Subcutaneous abdominal adipose tissue (tissue), 5 donors: ENCODE data around the gene RNF126.
"Not testable (repeated sequence)": the region's sequence is repeated elsewhere in the genome, so short reads cannot be mapped to it uniquely, and the experiment has no call there.

Experiments used
- H3K27ac ChIP-seq: one replicate; pipeline ENCODE4 v1.7.0; 2013; ENCODE audit warnings: low read depth, mild to moderate bottlenecking, inconsistent platforms, low read length, moderate library complexity
- H3K27me3 ChIP-seq, 5 donors: one replicate each; pipeline ENCODE4 v1.7.0; 2013; ENCODE audit warnings: low read length in 5 of 5, inconsistent platforms in 1 of 5; ENCODE audit not compliant: control insufficient read depth in 5 of 5, insufficient read depth in 4 of 5
- H3K36me3 ChIP-seq, 5 donors: one replicate each; pipeline ENCODE4 v1.7.0; 2013; ENCODE audit warnings: low read length in 5 of 5; ENCODE audit not compliant: control insufficient read depth in 5 of 5, insufficient read depth in 5 of 5
- H3K4me1 ChIP-seq, 5 donors: one replicate each; pipeline ENCODE4 v1.7.0; 2013; ENCODE audit warnings: low read length in 5 of 5, mild to moderate bottlenecking in 3 of 5, moderate library complexity in 1 of 5; ENCODE audit not compliant: control insufficient read depth in 5 of 5, insufficient read depth in 5 of 5
- H3K4me3 ChIP-seq, 5 donors: one replicate each; pipeline ENCODE4 v1.7.0; 2013; ENCODE audit warnings: low read length in 5 of 5, low read depth in 1 of 5
- H3K9ac ChIP-seq, 5 donors: one replicate each; pipeline ENCODE4 v1.7.0; 2013; ENCODE audit warnings: low read length in 5 of 5, mild to moderate bottlenecking in 4 of 5, moderate library complexity in 3 of 5
- H3K9me3 ChIP-seq, 5 donors: one replicate each; pipeline ENCODE4 v1.7.0; 2013; ENCODE audit warnings: low read length in 5 of 5; ENCODE audit not compliant: control insufficient read depth in 5 of 5
- donor health status: healthy.
- donor health status: healthy.
- donor health status: healthy.
- donor health status: healthy.
- donor health status: healthy.

Gene RNF126

DNA sequence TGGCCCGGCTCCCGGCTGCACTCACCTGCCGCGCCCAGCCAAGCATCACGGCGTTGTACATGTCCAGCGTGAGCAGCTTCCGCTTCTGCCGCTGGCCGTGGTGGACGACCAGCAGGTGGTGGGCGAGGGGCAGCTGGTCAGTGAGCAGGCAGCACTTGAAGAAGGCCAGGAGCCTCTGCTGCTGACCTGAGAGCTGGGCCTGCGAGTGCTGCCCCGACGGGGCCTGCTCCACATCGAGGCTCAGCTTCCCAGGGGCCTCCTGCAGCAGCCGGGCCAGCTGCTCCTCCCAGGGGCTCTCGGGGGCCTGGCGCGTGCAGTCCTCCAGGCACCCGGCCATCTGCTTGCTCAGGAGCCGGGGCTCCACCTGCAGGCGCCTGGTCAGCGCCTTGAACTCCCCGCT lies 33.5 kb downstream of the RNF126 start:
- H3K27ac ChIP-seq, H3K4me3 ChIP-seq, H3K27me3 ChIP-seq, H3K9ac ChIP-seq, H3K9me3 ChIP-seq: not testable (repeated sequence)
- peaks cover 0 to 43% (median 21%) of the 10 kb centered on the region in 5 donors for H3K36me3 ChIP-seq
- peaks cover 0 to 24% (median 21%) of the 10 kb centered on the region in 5 donors for H3K4me1 ChIP-seq

DNA sequence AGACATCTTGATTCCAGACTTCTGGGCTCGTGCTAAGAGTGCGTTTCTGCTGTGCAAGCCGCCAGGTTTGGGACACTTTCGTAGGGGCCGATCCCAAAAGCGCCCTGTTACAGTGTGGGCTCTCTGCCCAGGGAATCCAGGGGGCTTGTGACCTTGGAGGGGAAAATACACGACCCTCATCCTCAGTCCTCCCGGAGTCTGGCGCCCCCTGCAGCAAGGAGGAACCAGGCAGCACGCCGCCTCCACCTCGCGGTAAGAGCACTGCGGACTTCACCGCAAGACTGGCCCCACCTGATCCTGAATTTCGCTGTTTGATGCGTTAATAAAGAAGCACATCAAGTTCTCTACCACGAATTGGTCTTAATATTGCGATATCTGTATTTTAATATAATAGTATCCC lies 34.8 kb downstream of the RNF126 start:
- Histone ChIP-seq H3K27me3 (no peaks in the 10 kb centered on the region), H3K4me1 (peaks cover 0 to 14% (median 13%) of the 10 kb centered on the region in 5 donors), H3K4me3 (no peak overlapping the region), H3K9me3 (no peaks in the 10 kb centered on the region), H3K36me3 (peaks cover 0 to 56% (median 34%) of the 10 kb centered on the region in 5 donors), H3K27ac (no peak overlapping the region), H3K9ac (no peak overlapping the region)

DNA sequence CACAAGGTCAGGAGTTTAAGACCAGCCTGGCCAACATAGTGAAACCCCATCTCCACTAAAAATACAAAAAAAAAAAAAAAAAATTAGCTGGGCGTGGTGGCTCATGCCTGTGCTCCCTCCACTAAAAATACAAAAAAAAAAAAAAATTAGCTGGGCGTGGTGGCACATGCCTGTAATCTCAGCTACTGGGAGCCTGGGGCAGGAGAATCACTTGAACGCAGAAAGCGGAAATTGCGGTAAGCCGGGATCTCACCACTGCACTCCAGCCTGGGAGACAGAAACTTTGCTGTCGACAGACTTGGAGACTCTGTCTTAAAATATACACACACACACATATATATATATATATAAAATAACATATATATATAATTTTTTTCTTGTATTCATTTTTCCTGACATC lies 36.4 kb downstream of the RNF126 start:
- H3K9ac ChIP-seq, H3K27me3 ChIP-seq, H3K4me1 ChIP-seq, H3K4me3 ChIP-seq, H3K9me3 ChIP-seq, H3K27ac ChIP-seq: not testable (repeated sequence)
- peaks cover 0 to 72% (median 47%) of the 10 kb centered on the region in 5 donors for H3K36me3 ChIP-seq

DNA sequence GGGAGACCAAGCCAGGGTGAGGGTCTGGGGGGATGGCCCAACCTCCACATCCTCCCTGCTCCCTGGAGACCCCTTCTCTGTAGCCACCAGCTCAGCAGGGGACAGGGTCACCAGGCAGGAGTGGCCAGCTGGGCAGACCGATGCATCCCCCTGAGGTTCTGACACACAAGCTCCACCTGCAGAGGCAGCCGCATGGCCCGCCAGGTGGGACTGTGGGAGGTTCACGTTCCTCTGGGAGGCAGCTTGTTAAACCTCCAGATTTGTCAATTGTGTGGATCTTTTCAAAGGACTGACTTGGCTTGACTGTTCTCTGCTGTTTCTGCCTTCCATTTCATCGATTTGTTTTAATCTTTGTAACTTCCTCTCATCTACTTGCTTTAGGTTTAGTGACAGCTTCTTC lies 37.8 kb downstream of the RNF126 start:
- Histone ChIP-seq H3K36me3 (peaks cover 0 to 78% (median 54%) of the 10 kb centered on the region in 5 donors), H3K9ac (no peak overlapping the region), H3K27ac (no peak overlapping the region), H3K4me1 (no peaks in the 10 kb centered on the region), H3K4me3 (no peak overlapping the region), H3K9me3 (no peaks in the 10 kb centered on the region), H3K27me3 (no peaks in the 10 kb centered on the region)

DNA sequence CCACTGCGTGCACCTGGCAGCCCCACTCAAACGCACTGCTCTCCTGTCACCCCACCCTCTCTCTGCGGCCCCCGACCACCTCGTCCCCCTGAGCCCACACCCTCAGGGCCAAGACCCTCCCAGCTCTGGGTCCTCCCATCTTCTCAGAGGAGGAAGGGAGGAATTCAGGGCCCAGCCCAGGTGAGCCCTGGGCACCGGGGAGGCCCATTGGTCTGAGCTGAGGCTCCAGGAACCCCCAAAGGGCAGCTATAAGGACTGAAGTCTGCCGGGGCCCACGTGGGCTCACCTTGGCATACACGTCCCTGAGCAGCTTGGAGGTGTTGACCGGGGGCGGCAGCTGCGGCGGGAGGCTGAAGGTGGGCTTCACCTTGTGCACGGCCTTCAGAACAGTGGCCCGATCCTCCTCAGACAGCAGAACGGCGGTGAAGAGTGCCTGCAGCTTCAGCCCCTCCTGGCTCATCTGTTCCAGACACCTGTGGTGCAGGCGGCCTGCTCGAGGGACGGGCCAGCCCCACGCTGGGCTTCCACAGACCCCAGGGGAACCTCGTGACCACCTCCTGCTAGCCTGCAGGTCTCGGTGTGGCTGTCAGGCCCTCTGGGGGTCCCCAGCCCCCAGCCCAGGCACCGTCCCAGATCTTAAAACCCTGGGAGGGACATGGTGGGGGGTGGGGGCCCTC lies 38.4 kb downstream of the RNF126 start:
- no peak overlapping the region for H3K27ac ChIP-seq
- H3K9me3 ChIP-seq = no peaks in the 10 kb centered on the region

DNA sequence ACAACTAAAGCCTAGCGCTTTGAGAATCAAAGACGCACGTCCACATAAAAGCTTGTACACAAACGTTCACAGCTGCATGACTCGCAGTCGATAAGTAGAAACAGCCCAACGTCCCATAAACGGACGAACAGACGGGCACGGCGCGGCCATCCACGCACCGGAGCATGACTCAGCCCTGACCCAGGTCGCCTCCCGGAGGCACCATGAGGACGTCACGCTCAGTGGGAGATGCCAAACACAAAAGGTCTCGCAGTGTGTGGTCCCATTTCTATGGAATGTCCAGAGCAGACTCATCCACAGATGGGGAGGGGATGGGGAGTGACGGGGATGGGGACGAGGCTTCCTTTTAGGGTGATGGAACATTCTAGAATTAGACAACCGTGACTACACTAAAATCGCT lies 39.0 kb downstream of the RNF126 start:
- Histone ChIP-seq H3K27ac (no peak overlapping the region), H3K36me3 (peaks cover 0 to 79% (median 61%) of the 10 kb centered on the region in 5 donors), H3K27me3 (no peaks in the 10 kb centered on the region), H3K9me3 (no peaks in the 10 kb centered on the region), H3K4me1 (no peaks in the 10 kb centered on the region), H3K9ac (no peak overlapping the region), H3K4me3 (no peak overlapping the region)

More for the DNA sequence above, 38.4 kb downstream of the RNF126 start:
- Histone ChIP-seq H3K27me3 (no peaks in the 10 kb centered on the region), H3K4me1 (no peaks in the 10 kb centered on the region), H3K4me3 (no peak overlapping the region), H3K36me3 (peaks cover 0 to 79% (median 61%) of the 10 kb centered on the region in 5 donors), H3K9ac (no peak overlapping the region)

DNA sequence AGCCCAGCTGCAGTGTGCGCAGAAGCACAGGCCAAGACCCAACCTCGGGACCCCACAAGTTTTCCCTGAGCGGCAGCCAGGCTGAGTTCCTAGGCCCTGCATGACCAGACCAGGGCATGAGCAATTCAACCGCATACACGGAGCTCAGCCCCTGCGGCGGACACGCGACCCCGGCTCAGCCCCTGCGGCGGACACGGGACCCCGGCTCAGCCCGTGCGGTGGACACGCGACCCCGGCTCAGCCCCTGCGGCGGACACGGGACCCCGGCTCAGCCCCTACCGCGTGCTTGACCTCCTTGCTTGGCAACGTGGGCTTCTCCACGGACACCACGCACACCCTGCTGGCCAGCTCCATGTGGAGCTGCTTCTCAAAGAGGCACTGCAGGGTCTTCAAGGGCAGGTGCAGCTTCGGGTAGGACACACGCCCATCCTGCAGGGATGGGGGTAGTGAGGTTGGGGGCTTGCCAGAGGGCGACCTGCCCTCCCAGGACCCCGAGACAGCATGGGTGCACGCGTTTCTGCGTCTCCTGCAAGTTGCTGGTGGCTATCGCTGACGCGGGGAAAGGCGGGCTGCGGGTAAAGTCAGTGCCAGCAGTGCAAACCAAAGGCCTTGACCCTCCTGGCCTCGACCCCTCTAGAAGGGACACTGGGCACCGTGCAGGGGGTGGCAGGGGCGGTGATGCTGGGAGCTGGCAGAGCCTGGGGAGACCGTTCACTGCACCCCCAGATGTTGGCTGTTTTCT lies 39.7 kb downstream of the RNF126 start:
- peaks cover 0 to 3% (median 0%) of the 10 kb centered on the region in 5 donors for H3K27me3 ChIP-seq
- H3K9ac ChIP-seq = no peak overlapping the region
- H3K9me3 ChIP-seq = no peaks in the 10 kb centered on the region
- H3K36me3 ChIP-seq = peaks cover 0 to 79% (median 65%) of the 10 kb centered on the region in 5 donors
- no peak overlapping the region for H3K4me3 ChIP-seq
- no peaks in the 10 kb centered on the region for H3K4me1 ChIP-seq
- no peak overlapping the region for H3K27ac ChIP-seq

DNA sequence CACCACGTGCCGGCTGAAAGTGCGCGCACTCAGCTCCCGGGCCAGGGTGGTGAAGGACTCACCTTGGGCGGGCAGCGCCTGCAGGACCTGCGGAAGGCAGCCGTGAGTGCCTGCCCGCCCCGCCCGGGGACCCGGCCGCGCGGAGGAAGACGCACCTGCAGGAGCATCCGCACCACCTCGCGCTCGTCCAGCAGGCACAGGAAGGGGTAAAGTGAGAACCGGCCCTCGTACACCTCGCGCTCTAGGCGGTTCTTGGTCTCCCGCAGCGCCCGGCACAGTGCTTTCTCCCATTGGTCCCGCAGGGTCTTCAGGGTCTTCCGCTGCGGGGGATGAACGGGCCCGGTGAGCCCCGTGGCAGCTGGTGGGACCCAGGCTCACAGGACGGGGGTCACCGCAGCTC lies 40.3 kb downstream of the RNF126 start:
- Histone ChIP-seq H3K4me3 (no peak overlapping the region), H3K36me3 (peaks cover 0 to 78% (median 70%) of the 10 kb centered on the region in 5 donors)

DNA sequence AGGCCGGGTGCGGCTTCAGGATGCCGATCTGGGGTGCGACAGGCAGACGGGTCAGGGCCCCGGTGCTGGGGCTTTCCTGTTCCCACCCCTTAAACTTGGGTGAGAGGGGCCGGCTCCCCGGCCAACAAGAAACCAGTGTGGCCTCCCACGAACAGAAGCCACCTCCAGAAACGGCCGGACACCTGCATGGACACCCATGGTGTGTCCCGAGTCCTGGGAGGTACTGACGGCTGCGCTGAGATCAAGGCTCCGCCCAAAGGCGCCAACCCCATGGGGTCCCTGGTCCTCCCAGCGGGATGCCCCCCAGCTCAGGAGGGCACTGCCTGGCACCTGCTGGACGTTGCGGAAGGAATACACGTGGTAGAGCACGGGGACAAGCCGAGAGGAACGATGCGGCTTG lies 41.2 kb downstream of the RNF126 start:
- Histone ChIP-seq H3K9me3 (no peaks in the 10 kb centered on the region), H3K27me3 (peaks cover 0 to 4% (median 3%) of the 10 kb centered on the region in 5 donors), H3K4me1 (no peaks in the 10 kb centered on the region), H3K27ac (no peak overlapping the region), H3K9ac (no peak overlapping the region), H3K4me3 (no peak overlapping the region), H3K36me3 (peaks cover 0 to 85% (median 75%) of the 10 kb centered on the region in 5 donors)

More for the DNA sequence above, 40.3 kb downstream of the RNF126 start:
- H3K27ac ChIP-seq = no peak overlapping the region
- no peaks in the 10 kb centered on the region for H3K4me1 ChIP-seq
- H3K9ac ChIP-seq = no peak overlapping the region
- no peaks in the 10 kb centered on the region for H3K9me3 ChIP-seq
- peaks cover 0 to 4% (median 3%) of the 10 kb centered on the region in 5 donors for H3K27me3 ChIP-seq

DNA sequence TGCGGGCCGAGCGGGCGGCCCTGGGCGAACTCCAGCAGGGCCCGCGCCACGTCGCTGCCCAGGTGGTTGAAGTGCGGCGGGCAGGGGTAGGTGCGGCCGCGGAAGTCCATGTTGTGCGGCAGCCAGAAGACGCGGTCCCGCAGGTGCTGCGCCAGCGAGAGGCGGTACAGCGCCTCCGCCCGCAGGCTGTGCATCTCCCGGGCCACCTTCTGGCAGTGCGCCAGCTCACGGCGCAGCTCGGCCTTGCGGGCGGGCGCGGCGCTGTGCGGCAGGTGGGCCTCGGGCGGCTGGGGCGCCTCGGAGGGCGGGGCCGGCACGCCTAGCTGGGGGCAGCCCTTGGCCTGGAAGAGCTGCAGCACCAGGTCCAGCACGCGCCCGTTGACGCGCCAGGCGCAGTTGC lies 41.8 kb downstream of the RNF126 start:
- peaks cover 0 to 85% (median 75%) of the 10 kb centered on the region in 5 donors for H3K36me3 ChIP-seq
- not testable (repeated sequence) for H3K27me3 ChIP-seq, H3K4me1 ChIP-seq, H3K27ac ChIP-seq, H3K9ac ChIP-seq, H3K4me3 ChIP-seq, H3K9me3 ChIP-seq
